Neural progenitor cell (in vitro differentiated cells): ENCODE results near the gene PARN.

Source experiments
- EZH2 ChIP-seq: fragments of 200-600 bp; sonication (generic); IDR thresholded peaks from 2 replicates; pipeline ENCODE4 v1.6.1; 2017; ENCODE audit warnings: antibody characterized with exemption, mild to moderate bottlenecking, moderate library complexity
- EZH2phosphoT487 ChIP-seq: fragments of 200-600 bp; sonication (generic); IDR thresholded peaks from 2 replicates; pipeline ENCODE4 v1.6.1; 2017; ENCODE audit warnings: antibody characterized with exemption
- TF ChIP-seq, protein P1 (sequence below): fragments of 200-600 bp; sonication (generic); IDR thresholded peaks from 2 replicates; pipeline ENCODE4 v1.5.1; 2017; ENCODE audit warnings: antibody characterized with exemption, mild to moderate bottlenecking

GRCh38 chr16:14392960-14393359 is 237.1 kb downstream of the PARN start:
- TF ChIP-seq, protein P1, sequence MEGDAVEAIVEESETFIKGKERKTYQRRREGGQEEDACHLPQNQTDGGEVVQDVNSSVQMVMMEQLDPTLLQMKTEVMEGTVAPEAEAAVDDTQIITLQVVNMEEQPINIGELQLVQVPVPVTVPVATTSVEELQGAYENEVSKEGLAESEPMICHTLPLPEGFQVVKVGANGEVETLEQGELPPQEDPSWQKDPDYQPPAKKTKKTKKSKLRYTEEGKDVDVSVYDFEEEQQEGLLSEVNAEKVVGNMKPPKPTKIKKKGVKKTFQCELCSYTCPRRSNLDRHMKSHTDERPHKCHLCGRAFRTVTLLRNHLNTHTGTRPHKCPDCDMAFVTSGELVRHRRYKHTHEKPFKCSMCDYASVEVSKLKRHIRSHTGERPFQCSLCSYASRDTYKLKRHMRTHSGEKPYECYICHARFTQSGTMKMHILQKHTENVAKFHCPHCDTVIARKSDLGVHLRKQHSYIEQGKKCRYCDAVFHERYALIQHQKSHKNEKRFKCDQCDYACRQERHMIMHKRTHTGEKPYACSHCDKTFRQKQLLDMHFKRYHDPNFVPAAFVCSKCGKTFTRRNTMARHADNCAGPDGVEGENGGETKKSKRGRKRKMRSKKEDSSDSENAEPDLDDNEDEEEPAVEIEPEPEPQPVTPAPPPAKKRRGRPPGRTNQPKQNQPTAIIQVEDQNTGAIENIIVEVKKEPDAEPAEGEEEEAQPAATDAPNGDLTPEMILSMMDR = no peak
- TF ChIP-seq EZH2 = no peak
- no peak for TF ChIP-seq EZH2phosphoT487
